Measurements from ENCODE around the gene NDUFAF8. TPM values are rescaled to one million over a fixed set of nuclear protein-coding genes. Genes with fewer than 3 reads are reported as not detected.

Gene NDUFAF8
- total RNA-seq, 1 experiment from 2014 or later: 60.1 TPM

DNA sequence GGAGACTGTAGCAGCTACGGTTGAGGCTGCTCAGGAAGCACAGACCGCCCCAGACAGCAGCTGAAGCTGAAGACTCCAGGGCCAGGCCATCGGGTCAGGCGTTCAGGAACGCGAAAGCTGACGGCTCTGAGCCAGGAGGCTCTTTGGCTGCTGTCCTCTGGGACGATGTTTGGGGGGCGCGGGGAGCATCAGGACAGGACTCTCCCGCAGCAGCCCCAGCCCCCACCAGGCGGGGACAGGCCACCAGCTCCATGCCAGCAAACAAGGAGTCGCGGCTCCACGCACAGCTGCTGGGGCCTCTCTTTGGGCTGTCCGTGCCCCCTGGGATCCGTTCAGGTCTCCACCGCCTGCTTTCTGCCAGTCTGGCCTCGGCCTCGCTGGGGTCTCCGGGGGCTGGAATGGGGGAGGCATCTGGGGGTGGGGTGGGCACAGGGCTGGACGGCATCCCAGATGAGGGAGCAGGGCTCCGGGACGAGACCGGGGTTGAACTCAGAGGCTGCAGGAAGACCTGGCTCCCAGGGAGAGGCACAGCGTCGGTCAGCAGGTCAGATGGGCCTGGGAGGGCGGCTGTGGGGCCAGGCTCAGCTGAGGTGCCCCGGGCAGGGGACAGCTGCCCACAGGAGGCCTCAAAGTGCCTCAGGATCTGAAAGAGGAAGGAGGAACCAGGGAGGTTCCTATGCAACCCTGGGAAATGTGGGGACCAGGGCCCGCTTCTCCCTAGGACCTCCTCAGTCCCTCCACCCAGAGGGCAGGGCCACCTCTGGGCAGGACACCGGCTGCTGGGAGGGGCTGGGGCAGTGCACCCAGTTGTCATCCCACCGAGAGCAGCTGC lies 10.1 kb upstream of the NDUFAF8 start:
- Histone ChIP-seq H3K27me3 (ENCODE audit: insufficient read depth, low read length) (no peaks in the 10 kb centered on the region), H3K4ac (ENCODE audit: low read depth, low read length) (no peak overlapping the region), H3T11ph (ENCODE audit: low read length) (no peak overlapping the region), H3K23ac (ENCODE audit: insufficient read length, low read depth, low read length) (no peak overlapping the region), H3K9me3 (ENCODE audit: control insufficient read depth, low read depth, low read length) (no peaks in the 10 kb centered on the region), H4K5ac (ENCODE audit: insufficient read length, low read depth, low read length) (no peak overlapping the region), H2BK12ac (ENCODE audit: insufficient read length, low read depth, low read length) (no peak overlapping the region), H3K23me2 (ENCODE audit: insufficient read length, low read depth, low read length, poor library complexity, severe bottlenecking) (no peaks in the 10 kb centered on the region), H2BK120ac (ENCODE audit: low read depth, low read length, poor library complexity, severe bottlenecking) (no peak overlapping the region), H2AFZ (ENCODE audit: low read length) (no peak overlapping the region), H4K8ac (replicated peaks; ENCODE audit: insufficient read length, low read depth, low read length) (no peak overlapping the region), H3K4me1 (ENCODE audit: insufficient read depth, low read length) (no peaks in the 10 kb centered on the region), H3K14ac (ENCODE audit: insufficient read depth, low read length) (no peak overlapping the region), H3K79me1 (ENCODE audit: insufficient read depth, low read depth, low read length, poor library complexity, severe bottlenecking) (no peaks in the 10 kb centered on the region), H3K27ac (ENCODE audit: insufficient read length, low read depth, low read length) (no peak overlapping the region), H2AK5ac (ENCODE audit: insufficient read length, low read length) (no peak overlapping the region), H4K20me1 (ENCODE audit: control insufficient read depth, insufficient read depth, insufficient read length) (peaks cover 2% of the 10 kb centered on the region), H3K79me2 (ENCODE audit: insufficient read depth, low read length) (no peaks in the 10 kb centered on the region), H3K4me2 (ENCODE audit: insufficient read depth, insufficient read length, low read length) (no peak overlapping the region), H3K18ac (ENCODE audit: insufficient read length, low read depth, low read length) (no peak overlapping the region), H3K9ac (ENCODE audit: extremely low read depth, insufficient read length, low read length) (no peak overlapping the region), H3K56ac (ENCODE audit: insufficient read length, low read depth, low read length) (no peak overlapping the region), H2BK5ac (ENCODE audit: insufficient read length, low read length) (no peak overlapping the region), H2BK20ac (ENCODE audit: low read depth, low read length, poor library complexity, severe bottlenecking) (no peak overlapping the region), H4K91ac (ENCODE audit: insufficient read length, low read depth, low read length) (no peak overlapping the region), H2BK15ac (ENCODE audit: low read depth, low read length) (no peak overlapping the region)
- Mint-ChIP-seq H3K27me3 (ENCODE audit: low read depth) (peaks cover 12% of the 10 kb centered on the region), H3K27ac (no peak overlapping the region), H3K4me1 (no peaks in the 10 kb centered on the region), H3K36me3 (ENCODE audit: insufficient read depth in 1 of 3, low read depth in 3 of 3) (peaks cover 8 to 18% (median 14%) of the 10 kb centered on the region in 3 experiments; a peak in 6 of 7 replicates), H3K4me3 (no peak overlapping the region), H3K9me3 (no peaks in the 10 kb centered on the region; a peak in 1 of 5 replicates)
- WGBS (ENCODE audit: extremely low coverage, insufficient read length, low lambda C conversion rate): no CpG with 5 or more reads among the region's 32 CpGs
- TF ChIP-seq, protein P1, sequence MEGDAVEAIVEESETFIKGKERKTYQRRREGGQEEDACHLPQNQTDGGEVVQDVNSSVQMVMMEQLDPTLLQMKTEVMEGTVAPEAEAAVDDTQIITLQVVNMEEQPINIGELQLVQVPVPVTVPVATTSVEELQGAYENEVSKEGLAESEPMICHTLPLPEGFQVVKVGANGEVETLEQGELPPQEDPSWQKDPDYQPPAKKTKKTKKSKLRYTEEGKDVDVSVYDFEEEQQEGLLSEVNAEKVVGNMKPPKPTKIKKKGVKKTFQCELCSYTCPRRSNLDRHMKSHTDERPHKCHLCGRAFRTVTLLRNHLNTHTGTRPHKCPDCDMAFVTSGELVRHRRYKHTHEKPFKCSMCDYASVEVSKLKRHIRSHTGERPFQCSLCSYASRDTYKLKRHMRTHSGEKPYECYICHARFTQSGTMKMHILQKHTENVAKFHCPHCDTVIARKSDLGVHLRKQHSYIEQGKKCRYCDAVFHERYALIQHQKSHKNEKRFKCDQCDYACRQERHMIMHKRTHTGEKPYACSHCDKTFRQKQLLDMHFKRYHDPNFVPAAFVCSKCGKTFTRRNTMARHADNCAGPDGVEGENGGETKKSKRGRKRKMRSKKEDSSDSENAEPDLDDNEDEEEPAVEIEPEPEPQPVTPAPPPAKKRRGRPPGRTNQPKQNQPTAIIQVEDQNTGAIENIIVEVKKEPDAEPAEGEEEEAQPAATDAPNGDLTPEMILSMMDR (conservative IDR thresholded peaks at IDR 0.05): no peak
- no peak for DNase-seq
